ENCODE measurements around the gene NXPH2.

GRCh38 chr2:138671566-138671965 lies 108.6 kb downstream of the NXPH2 start:
- TF ChIP-seq, protein P1, sequence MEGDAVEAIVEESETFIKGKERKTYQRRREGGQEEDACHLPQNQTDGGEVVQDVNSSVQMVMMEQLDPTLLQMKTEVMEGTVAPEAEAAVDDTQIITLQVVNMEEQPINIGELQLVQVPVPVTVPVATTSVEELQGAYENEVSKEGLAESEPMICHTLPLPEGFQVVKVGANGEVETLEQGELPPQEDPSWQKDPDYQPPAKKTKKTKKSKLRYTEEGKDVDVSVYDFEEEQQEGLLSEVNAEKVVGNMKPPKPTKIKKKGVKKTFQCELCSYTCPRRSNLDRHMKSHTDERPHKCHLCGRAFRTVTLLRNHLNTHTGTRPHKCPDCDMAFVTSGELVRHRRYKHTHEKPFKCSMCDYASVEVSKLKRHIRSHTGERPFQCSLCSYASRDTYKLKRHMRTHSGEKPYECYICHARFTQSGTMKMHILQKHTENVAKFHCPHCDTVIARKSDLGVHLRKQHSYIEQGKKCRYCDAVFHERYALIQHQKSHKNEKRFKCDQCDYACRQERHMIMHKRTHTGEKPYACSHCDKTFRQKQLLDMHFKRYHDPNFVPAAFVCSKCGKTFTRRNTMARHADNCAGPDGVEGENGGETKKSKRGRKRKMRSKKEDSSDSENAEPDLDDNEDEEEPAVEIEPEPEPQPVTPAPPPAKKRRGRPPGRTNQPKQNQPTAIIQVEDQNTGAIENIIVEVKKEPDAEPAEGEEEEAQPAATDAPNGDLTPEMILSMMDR (IDR thresholded peaks at IDR 0.05; ENCODE audit: extremely low read depth in 1 of 2, insufficient read depth in 1 of 2, low read depth in 1 of 2, low read length in 2 of 2): no peak
- TF ChIP-seq POLR2A (IDR thresholded peaks at IDR 0.05; ENCODE audit: low read depth, low read length) (no peak), POLR2AphosphoS5 (IDR thresholded peaks at IDR 0.05; ENCODE audit: insufficient read depth, low read depth, low read length) (no peak), EZH2 (IDR thresholded peaks at IDR 0.05; ENCODE audit: borderline replicate concordance, low read depth, low read length, severe bottlenecking) (no peak)

All from endothelial cell of umbilical vein (primary cell).